ENCODE results near the gene ASB1.

ASB1 gene

DNA sequence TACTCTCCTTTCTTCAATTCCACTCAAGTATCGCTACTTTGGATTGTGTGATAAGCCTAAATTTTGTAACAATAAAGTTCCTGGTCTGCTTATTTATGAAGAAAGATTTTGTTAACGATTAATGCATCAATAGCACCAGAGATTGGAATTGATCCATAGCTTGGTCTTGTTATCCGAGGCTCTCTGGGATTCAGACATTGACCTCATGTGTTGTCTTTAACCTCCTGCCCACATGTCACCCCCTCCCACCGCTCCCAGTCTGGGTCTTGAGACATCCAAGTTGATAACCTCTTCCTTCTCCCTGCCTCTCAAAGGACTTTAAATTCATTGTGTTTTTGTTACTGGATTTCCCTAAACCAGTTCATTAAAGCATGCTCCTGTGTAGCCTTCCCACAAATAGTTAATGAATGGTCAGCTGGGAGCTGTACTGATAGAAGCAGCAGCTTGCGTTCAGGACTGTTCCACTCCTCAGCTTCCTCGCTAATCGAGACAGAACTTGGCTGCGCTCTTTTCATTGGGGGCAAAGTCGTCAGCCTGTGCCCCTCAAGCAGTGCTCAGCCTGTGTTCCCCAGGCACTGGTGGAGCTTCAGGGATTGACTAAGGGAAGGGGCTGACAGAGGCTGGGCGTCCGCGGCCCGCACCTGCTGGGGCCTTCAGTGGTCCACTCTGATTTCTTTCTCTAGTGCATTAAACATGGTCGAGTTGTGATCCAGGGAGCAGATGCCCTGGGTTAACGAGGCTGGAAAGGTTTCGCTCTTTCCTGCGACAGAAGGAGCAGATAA is 18.9 kb downstream of the ASB1 start:
- DNase-seq (ENCODE audit: low spot score): no peak

DNA sequence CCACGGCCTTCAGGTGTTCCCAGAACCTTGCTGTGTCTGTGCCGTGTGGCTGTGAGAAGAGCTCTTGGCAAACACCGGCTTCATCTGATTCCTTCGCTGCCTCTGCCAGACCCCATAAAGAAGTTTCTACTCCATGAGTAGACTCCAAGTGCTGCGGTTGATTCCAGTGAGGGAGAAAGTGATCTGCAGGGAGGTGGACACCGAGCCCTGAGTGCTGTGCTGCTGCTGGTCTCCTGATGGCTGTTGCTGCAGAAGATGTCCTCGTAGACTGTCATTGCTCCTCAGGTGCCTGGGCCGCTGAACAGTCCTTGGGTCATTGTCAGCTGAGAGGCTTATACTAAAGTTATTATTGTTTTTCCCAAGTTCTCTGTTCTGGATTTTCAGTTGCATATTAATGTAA is 19.6 kb downstream of the ASB1 start:
- DNase-seq (ENCODE audit: low spot score): no peak

- no peak for DNase-seq (ENCODE audit: low spot score)
Measured at GRCh38 chr2:238448031-238448955, 21.6 kb downstream of the ASB1 start.

DNA sequence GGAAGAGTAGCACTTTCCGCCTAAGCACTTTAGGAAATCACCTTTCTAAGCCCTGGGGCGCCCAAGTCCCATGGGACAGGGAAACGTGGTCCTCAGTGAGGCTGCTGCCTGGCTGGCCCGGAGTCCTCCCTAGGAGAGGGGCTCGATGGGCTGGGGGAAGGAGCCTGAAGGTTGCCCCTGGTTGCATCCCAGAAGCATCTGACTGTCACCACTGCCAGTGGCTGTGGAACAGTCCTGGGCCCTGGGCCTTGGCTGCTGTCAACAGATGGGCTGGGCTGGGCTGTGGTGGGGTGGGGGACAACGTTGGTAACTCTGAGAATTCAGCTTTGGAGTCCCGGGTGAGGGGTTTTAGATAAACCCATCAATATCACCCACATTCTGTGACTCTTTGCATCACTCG is 22.5 kb downstream of the ASB1 start:
- DNase-seq (ENCODE audit: low spot score): no peak

DNA sequence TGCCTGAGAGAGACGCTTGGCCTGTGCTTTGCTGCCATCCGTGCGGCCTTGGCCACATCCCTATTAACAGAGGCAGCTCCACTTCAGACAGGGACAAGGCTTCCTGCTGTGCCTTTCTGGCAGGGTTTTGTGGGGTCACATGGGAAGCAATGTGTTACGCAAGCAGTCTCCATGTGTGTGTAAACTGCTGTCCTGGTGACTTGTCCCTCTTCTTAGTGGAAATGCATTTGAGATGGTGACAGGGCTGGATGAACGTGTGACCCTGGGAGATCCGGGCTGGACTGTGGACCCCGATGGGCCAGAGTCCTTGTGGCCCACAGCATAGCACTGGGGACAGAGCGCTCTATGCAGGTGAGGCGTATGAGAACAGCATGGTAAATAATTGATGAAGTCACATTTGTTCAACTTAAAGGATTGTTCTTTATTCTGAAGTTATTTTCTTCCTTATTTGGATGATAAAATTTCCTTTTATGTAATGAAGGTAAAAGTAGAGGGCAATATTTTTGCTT is 23.2 kb downstream of the ASB1 start:
- peak; percentile 60 for DNase-seq (ENCODE audit: low spot score)

GRCh38 chr2:238450440-238450861 is 23.7 kb downstream of the ASB1 start:
- DNase-seq (ENCODE audit: low spot score): no peak

DNA sequence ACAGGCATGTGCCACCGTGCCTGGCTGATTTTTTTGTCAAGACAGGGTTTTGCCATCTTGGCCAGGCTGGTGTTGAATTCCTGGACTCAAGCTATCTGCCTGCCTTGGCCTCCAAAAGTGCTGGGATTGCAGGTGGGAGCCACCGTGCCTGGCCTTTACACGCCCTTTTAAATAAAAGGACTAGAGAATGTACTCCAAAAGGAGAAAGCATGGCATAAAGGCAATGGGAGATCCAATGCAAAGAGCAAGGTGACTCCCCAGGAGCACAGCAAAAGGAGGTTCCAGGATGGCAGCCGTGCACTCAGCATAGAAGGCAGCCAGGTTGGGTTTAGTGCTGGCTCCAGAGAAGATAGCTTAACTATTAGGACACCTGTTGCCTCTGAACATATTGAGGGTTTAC is 27.1 kb downstream of the ASB1 start:
- no peak for DNase-seq (ENCODE audit: low spot score)

- no peak for DNase-seq (ENCODE audit: low spot score)
Measured at GRCh38 chr2:238456449-238456848, 29.7 kb downstream of the ASB1 start.

DNA sequence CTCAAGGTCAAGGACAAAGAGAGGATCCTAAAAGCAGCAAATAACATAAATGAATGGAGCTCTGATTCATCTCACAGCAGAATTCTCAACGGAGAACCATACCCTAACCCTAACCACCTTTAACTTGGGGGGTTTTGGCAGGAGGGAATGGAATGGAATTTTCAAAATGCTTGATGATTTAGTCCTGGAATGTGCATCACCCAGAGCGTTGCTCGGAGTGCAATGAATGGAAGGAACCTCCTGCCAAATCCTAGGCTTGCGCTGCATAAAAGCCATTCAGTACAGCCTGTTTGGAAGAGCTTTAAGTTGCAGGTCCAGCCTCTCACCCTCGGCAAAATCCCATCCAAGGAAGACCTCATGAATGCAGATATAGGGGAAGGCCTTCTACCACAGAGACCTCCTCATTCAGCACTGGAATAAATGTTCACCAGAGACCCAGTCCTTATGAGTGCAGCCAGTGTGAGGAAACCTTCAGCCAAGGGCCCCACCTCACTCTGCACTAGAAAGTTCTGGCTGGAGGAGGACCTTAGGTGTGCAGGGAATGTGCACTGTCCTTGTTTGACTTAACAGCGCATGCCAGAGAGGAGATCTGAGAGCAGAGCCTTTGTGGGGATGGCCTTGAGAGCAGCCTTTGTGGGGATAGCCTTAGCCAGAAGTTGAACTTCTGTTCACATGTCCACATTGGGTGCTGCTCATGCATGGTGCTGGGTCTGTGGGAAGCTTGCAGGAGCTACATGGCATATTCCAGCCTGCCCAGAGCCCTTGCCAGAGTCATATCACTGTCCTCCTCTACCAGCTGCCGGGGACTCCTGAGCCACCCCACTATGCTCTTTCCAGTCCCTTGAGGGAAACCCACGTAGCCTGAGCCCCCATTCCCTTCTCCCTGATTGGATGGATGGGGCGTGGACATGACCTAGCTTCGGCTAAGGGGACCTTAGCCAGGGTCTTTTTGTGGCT is 30.5 kb downstream of the ASB1 start:
- DNase-seq (ENCODE audit: low spot score): no peak

DNA sequence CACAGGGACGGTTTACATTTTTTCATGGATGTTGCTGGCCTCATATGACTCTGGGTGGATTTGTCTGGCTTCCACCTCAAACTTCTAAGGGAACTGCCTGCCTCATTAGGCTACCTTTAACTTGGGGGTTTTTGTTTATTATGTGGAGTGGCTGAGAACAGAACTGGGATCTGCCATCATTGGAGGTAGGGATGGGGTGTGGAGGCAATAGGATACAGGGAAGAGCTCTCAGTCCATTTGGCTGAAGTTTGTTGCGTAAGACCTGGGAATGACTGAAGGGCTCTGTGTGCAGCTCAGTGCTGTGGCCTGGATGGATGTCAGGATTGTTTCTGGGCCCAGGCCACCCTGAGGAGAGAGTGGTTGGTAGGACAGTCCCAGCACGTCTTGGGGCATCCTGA is 31.2 kb downstream of the ASB1 start:
- DNase-seq (ENCODE audit: low spot score): no peak

GRCh38 chr2:238458651-238459050 is 31.9 kb downstream of the ASB1 start:
- DNase-seq (ENCODE audit: low spot score): no peak

GRCh38 chr2:238459081-238459629 is 32.4 kb downstream of the ASB1 start:
- no peak for DNase-seq (ENCODE audit: low spot score)

GRCh38 chr2:238461051-238461450 is 34.3 kb downstream of the ASB1 start:
- no peak for DNase-seq (ENCODE audit: low spot score)

- DNase-seq (ENCODE audit: low spot score): no peak
Measured at GRCh38 chr2:238461491-238461890, 34.8 kb downstream of the ASB1 start.

DNA sequence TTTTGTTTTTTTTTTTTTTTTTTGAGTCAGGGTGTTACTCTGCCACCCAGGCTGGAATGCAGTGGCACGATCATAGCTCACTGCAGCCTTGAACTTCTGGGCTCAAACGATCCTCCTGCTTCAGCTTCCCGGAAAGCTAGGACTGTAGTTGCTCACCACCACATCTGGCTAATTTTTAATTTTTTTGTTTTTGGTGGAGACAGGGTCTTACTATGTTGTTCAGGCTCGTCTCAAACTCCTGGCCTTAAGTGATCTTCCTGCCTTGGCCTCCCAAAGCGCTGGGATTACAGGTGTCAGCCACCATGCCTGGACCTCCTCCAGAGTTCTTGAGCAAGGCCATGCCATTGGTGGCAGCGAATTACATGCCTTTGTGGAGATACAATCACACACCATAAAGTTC is 35.2 kb downstream of the ASB1 start:
- no peak for DNase-seq (ENCODE audit: low spot score)

DNA sequence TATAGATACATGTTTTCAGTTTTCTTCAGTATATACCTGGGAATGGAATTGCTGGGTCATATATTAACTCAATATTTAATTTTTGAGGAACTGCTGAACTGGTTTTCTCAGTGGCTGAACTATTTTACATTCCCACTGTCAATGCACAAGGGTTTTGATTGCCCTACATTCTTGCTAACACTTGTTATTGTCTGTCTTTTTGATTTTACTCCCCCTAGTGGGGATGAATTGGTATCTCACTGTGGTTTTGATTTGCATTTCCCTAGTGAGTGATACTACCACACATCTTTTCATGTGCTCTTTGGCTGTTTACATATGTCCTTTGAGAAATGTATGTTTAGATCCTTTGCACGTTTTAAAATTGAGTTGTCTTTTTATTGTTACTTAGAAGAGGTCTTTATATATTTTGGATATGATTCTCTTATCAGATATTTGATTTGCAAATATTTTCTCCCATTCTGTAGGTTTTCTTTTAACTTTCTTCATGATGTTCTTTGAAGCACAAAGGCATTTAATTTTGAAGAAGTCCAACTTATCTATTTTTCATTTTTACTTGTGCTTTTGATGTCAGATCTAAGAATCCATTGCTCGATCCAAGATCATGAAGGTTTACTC is 36.2 kb downstream of the ASB1 start:
- peak; percentile 60 for DNase-seq (ENCODE audit: low spot score)

GRCh38 chr2:238464389-238464788 is 37.7 kb downstream of the ASB1 start:
- no peak for DNase-seq (ENCODE audit: low spot score)

- no peak for DNase-seq (ENCODE audit: low spot score)
Measured at GRCh38 chr2:238465487-238466242, 38.9 kb downstream of the ASB1 start.

DNA sequence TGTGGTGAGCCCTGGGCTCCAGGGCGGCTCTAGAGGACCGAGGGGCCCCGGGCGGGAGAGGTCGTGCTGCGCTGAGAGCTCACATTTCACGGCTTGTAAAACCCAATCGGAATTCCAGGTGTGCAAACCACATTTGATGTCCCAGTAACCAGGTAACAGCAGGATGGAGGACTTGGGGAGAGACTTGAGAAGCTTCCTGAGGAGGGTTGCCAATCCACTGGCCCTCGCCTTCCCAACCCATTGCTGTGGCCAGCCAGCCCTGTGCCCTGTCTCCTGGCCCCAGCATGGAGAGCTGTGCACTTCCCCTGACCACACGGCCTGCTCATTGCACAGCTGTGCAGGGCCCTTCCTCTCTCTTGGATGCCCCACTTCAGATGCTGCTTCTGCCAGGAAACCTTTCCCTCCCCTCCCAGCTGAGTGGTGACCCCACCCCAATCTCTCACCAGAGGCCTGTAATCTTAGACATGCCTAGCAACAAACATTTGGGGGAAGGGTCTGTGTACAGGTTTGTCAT is 39.6 kb downstream of the ASB1 start:
- DNase-seq (ENCODE audit: low spot score): no peak

- no peak for DNase-seq (ENCODE audit: low spot score)
Measured at GRCh38 chr2:238467062-238467461, 40.3 kb downstream of the ASB1 start.

Measured in HuH-7 (cell line).